PFSK-1 (cell line): ENCODE data around the gene SP6.

Experiments
- FOXP2 ChIP-seq: optimal IDR thresholded peaks from 2 replicates; pipeline ENCODE3; 2011; ENCODE audit warnings: borderline replicate concordance, control low read depth, inconsistent platforms; ENCODE audit not compliant: insufficient read depth; ENCODE audit errors: extremely low read length, extremely low read depth
- POLR2AphosphoS5 ChIP-seq: IDR thresholded peaks from 2 replicates; pipeline ENCODE4 v1.6.1; 2012; ENCODE audit warnings: low read depth, mild to moderate bottlenecking, control low read depth, low read length, moderate library complexity
- REST ChIP-seq, 2 experiments: IDR thresholded peaks; 2 replicates each; pipeline versions ENCODE4 v1.6.1 to v1.8.0; 2011 to 2012; ENCODE audit warnings: low read depth in 2 of 2, low read length in 2 of 2, control low read depth in 1 of 2, inconsistent platforms in 1 of 2, mild to moderate bottlenecking in 1 of 2, moderate library complexity in 1 of 2; ENCODE audit not compliant: insufficient read depth in 1 of 2
- SIN3A ChIP-seq: IDR thresholded peaks from 2 replicates; pipeline ENCODE4 v1.6.1; 2012; ENCODE audit warnings: mild to moderate bottlenecking, low read length, moderate library complexity, borderline replicate concordance; ENCODE audit not compliant: insufficient read depth

- TF ChIP-seq POLR2AphosphoS5 (no peak), SIN3A (no peak), REST (IDR thresholded peaks at IDR 0.05; ENCODE audit: insufficient read depth in 1 of 2, low read depth in 2 of 2, low read length in 2 of 2) (no peak), FOXP2 (no peak)
These were observed 21.2 kb upstream of the SP6 start for GRCh38 chr17:47872019-47872650.
